Adrenal gland (tissue), 12 donors: ENCODE results near the gene TCF12. TPM values are rescaled to one million over a fixed set of nuclear protein-coding genes. Genes with fewer than 3 reads are reported as not detected.

Source experiments
- DNase-seq, 7 donors: peaks; one replicate each; pipeline ENCODE4 v3.0.0-alpha.2; 2019 to 2020
- H3K27ac ChIP-seq, 5 donors: fragments of 200-600 bp; sonication (generic) in 4 of 5; 1 replicate in 3 of 5; 2 replicates in 2 of 5; pipeline versions ENCODE4 v1.5.1 to v1.8.0; 2016 to 2020; ENCODE audit warnings: mild to moderate bottlenecking in 1 of 5
- H3K27me3 ChIP-seq: fragments of 200-600 bp; 2 replicates; pipeline ENCODE4 v1.8.0; 2021
- H3K36me3 ChIP-seq, 2 donors: fragments of 200-600 bp; replicated peaks in 1 of 2; 1 replicate in 1 of 2; 2 replicates in 1 of 2; pipeline versions ENCODE4 v1.5.1 to v1.8.0; 2018 to 2022
- H3K4me1 ChIP-seq, 2 donors: fragments of 200-600 bp; replicated peaks in 1 of 2; 1 replicate in 1 of 2; 2 replicates in 1 of 2; pipeline versions ENCODE4 v1.5.1 to v1.8.0; 2018 to 2021
- H3K4me3 ChIP-seq, 4 donors: fragments of 200-600 bp; sonication (generic) in 3 of 4; one replicate each; pipeline ENCODE4 v1.5.1; 2016 to 2018
- H3K9me3 ChIP-seq, 3 donors: fragments of 200-600 bp; sonication (generic) in 1 of 3; replicated peaks in 1 of 3; 1 replicate in 2 of 3; 2 replicates in 1 of 3; pipeline versions ENCODE4 v1.5.1 to v1.8.0; 2016 to 2021
- POLR2A ChIP-seq, 2 donors: fragments of 450-650 bp; IDR thresholded peaks; one replicate each; pipeline ENCODE4 v1.6.1; 2017; ENCODE audit warnings: antibody characterized with exemption in 2 of 2, mild to moderate bottlenecking in 2 of 2, moderate library complexity in 1 of 2
- WGBS, 4 donors: extraction: QIAGEN DNeasy Blood & Tissue Kit in 2 of 4; methylation state at CpG; one replicate each; pipeline versions ENCODE4 v1.1.5 to v1.1.7; 2013 to 2017; 5-methylcytosine and 5-hydroxymethylcytosine counted together
- intact Hi-C, 2 donors: fragments of 100-400 bp; cut with DNase I; formaldehyde crosslinking; loops; one replicate each; pipeline versions ENCODE4 v1.14.1 to v1.15.0; 2022 to 2023
- polyA plus RNA-seq, 3 donors: library from polyadenylated mRNA; stranded (reverse); fragments of 200-250 nt in 2 of 3; fragments of 350-450 nt in 1 of 3; fragmentation: Illumina TruSeq in 1 of 3; extraction: RNeasy Lipid Tissue Mini Kit (QIAGEN cat#74804) in 1 of 3; gene quantifications; one replicate each; pipeline ENCODE4 v1.2.3, GENCODE V29; 2013 to 2014
- total RNA-seq, 9 donors: library from RNA; depleted of rRNA in 4 of 9; stranded (reverse); fragments of >200 nt in 4 of 9; fragments of 120-200 nt in 1 of 9; fragmentation: NEBNext Ultra II Directional in 1 of 9; extraction: Animal tissue kit (Norgen Biotek cat#: 25700) in 1 of 9; gene quantifications; one replicate each; pipeline versions ENCODE4 v1.1.0 to v1.2.4, GENCODE V29; 2013 to 2023
- TF ChIP-seq, protein P1 (sequence below), 6 experiments: fragments of 450-650 bp in 4 of 6; fragments of 200-600 bp in 2 of 6; sonication (generic) in 1 of 6; IDR thresholded peaks; 1 replicate in 5 of 6; 2 replicates in 1 of 6; pipeline versions ENCODE4 v1.5.1 to v1.8.0; 2016 to 2021; ENCODE audit warnings: antibody characterized with exemption in 6 of 6, mild to moderate bottlenecking in 2 of 6, moderate library complexity in 1 of 6
- donor health status: healthy with polysubstance abuse.
- donor health status: Bipolar disorder and iron deficiency.
- donor health status: DM: yes; HTN: yes; CAD: no.
- donor health status: DM: no; HTN: no; CAD: no.
- donor health status: DM: no; HTN: no; CAD: no.
- donor health status: DM: yes; HTN: yes; CAD: no.

TCF12 gene
- total and polyA plus RNA-seq, 12 donors, result 7.6 to 121 (median 75.6) TPM

DNA sequence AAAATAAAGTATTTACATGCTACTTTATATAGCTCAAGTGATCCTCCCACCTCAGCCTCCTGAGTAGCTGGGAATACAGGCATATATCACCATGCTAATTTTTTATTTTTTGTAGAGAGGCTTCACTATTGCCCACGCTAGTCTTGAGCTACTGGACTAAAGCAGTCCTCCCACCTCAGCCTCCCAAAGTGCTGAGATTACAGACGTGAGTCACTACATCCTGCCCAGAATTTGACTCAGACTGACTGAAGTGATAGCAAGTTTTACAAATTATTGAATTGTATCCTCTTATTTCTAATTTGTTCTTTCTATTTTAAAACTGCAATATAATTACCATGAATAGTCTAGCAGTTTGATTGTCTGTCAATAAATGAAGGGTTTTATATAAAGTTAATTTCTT, 247.5 kb downstream of the TCF12 start:
- TF ChIP-seq POLR2A (IDR thresholded peaks at IDR 0.05), result no peak
- TF ChIP-seq, protein P1, sequence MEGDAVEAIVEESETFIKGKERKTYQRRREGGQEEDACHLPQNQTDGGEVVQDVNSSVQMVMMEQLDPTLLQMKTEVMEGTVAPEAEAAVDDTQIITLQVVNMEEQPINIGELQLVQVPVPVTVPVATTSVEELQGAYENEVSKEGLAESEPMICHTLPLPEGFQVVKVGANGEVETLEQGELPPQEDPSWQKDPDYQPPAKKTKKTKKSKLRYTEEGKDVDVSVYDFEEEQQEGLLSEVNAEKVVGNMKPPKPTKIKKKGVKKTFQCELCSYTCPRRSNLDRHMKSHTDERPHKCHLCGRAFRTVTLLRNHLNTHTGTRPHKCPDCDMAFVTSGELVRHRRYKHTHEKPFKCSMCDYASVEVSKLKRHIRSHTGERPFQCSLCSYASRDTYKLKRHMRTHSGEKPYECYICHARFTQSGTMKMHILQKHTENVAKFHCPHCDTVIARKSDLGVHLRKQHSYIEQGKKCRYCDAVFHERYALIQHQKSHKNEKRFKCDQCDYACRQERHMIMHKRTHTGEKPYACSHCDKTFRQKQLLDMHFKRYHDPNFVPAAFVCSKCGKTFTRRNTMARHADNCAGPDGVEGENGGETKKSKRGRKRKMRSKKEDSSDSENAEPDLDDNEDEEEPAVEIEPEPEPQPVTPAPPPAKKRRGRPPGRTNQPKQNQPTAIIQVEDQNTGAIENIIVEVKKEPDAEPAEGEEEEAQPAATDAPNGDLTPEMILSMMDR (IDR thresholded peaks at IDR 0.05), result no peak
- intact Hi-C loops, result no loop called here

DNA sequence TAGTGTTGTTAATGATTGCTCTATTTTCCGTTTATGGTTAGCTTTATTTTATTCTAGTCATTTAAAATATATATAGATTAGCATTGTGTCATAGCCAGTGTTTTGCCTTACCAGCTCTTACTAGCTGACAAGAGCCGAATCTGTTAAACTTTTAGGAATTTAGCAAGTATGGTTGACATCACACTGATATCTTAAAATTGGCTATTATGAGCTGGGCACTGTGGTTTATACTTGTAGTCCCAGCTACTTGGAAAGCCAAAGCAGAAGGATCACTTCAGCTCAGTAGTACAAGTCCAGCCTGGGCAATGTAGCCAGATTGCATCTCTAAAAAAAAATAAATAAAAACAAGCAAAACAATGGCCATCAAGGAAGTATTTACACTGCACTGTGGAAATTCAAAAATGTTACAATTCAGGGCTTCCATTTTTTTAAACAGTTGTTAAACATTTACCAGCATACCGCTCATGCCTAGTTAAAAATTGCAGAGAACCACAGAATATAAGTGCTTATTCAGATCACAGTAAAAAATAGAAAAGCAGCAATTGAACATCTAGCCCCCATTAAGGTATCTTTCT, 249.5 kb downstream of the TCF12 start:
- WGBS, 4 donors, result 89 to 95% (median 94%) methylated on average over 3 of the region's 3 CpGs
- no peak overlapping the region for H3K27ac ChIP-seq
- H3K4me1 ChIP-seq, result no peaks in the 10 kb centered on the region
- H3K27me3 ChIP-seq, result no peaks in the 10 kb centered on the region
- no peak overlapping the region for H3K4me3 ChIP-seq
- intact Hi-C loops, result no loop called here
- no peaks in the 10 kb centered on the region for H3K9me3 ChIP-seq
- no peak for DNase-seq
- H3K36me3 ChIP-seq, result no peaks in the 10 kb centered on the region
- TF ChIP-seq POLR2A (IDR thresholded peaks at IDR 0.05), result no peak
- TF ChIP-seq, protein P1 (IDR thresholded peaks at IDR 0.05), result no peak

More for the DNA sequence above, 247.5 kb downstream of the TCF12 start:
- Histone ChIP-seq H3K27me3 (no peaks in the 10 kb centered on the region), H3K4me1 (no peaks in the 10 kb centered on the region), H3K36me3 (no peaks in the 10 kb centered on the region), H3K9me3 (no peaks in the 10 kb centered on the region), H3K4me3 (no peak overlapping the region), H3K27ac (no peak overlapping the region)
- WGBS, 4 donors, result 54 to 65% (median 59%) methylated on average over 2 of the region's 2 CpGs
- no peak for DNase-seq

DNA sequence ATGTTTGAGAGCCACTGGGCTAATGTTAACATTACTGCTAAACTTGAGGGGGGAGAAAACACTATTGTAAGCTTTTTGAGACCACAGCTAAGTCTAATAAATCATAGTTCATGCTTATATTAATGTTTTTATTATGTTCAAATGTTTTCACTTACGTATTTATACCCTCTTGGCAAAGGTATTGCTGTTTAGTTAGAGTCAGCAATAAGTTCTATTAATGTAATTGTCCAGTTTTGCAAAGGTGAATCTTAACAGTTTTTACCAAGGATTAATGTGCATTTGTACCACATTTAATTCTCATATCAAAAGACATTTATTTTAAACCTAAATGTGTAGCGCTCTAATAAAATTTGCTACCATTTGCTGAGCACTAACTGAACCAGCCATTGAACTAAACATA, 251.2 kb downstream of the TCF12 start:
- H3K27me3 ChIP-seq, result no peaks in the 10 kb centered on the region
- WGBS, 4 donors, result 93 to 99% (median 97%) methylated on average over 2 of the region's 2 CpGs
- no peak for TF ChIP-seq POLR2A (IDR thresholded peaks at IDR 0.05)
- TF ChIP-seq, protein P1 (IDR thresholded peaks at IDR 0.05), result no peak
- intact Hi-C loops, result no loop called here
- H3K4me1 ChIP-seq, result no peaks in the 10 kb centered on the region
- no peaks in the 10 kb centered on the region for H3K36me3 ChIP-seq
- H3K4me3 ChIP-seq, result no peak overlapping the region
- no peaks in the 10 kb centered on the region for H3K9me3 ChIP-seq
- no peak for DNase-seq
- H3K27ac ChIP-seq, result no peak overlapping the region

DNA sequence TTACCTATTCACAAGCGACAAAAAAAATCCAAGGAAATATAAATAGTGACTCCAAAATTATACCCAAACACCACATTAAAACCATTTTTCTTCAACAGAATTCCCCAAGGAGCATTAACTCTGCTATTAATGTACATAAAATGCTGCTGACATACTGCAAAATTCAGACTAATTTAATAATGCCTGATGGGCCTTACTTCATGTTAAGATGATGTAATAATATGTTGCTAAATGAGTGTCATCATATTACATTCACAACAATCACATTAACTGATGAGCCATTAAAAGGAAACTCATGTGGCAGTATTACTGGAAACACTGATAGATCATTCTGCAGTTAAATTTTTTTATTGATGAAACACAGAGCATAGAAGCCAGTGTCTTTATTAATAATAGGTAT, 253.0 kb downstream of the TCF12 start:
- intact Hi-C loops, result no loop called here
- Histone ChIP-seq H3K4me3 (no peak overlapping the region), H3K9me3 (no peaks in the 10 kb centered on the region), H3K36me3 (no peaks in the 10 kb centered on the region), H3K4me1 (no peaks in the 10 kb centered on the region), H3K27me3 (no peaks in the 10 kb centered on the region), H3K27ac (no peak overlapping the region)
- WGBS, 4 donors, result 92 to 97% (median 96%) methylated on average over 1 of the region's 1 CpG
- DNase-seq, result no peak
- TF ChIP-seq POLR2A (IDR thresholded peaks at IDR 0.05), result no peak
- TF ChIP-seq, protein P1 (IDR thresholded peaks at IDR 0.05), result no peak
